ENCODE data around the gene PLCZ1.
"Not testable (repeated sequence)": the region's sequence is repeated elsewhere in the genome, so short reads cannot be mapped to it uniquely, and the experiment has no call there.

PLCZ1 gene

DNA sequence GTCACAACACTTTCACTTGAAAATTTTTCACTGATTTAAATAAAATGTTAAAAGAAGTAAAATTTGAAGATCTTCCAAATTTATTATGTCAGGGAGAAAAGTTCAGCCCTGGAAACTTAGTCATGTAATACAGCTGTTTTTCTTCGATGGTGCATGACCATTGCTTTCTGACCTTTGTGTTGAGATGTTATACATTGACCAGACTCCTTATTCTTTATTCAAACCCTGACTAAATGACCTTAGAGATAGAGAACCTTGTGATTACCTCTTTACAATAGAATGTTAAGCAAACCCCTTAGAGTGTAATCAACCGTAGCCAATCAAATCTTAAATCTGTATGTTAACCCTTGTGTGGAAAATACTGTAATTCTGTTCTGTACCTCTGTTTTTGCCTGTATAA is 34.5 kb downstream of the PLCZ1 start:
- DNase-seq = no peak

DNA sequence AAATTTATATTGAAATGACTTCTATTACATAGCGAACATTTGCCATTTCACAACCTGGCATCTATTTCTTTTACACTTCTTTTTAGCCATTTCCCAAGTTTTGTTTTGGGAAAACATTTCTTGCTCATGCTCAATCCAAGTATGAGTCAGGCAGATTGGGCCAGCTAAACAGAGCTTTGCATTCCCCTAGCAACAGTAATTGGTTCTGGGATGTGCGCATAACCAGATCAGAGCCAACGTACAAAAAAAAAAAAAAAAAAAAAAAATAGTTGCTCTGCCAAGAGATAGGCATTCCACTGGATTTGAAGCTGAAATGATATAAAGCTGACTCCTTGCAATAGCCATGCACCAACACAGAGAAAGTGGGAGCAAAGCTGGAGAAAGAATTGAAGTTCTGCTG is 37.5 kb downstream of the PLCZ1 start:
- no peak for DNase-seq

DNA sequence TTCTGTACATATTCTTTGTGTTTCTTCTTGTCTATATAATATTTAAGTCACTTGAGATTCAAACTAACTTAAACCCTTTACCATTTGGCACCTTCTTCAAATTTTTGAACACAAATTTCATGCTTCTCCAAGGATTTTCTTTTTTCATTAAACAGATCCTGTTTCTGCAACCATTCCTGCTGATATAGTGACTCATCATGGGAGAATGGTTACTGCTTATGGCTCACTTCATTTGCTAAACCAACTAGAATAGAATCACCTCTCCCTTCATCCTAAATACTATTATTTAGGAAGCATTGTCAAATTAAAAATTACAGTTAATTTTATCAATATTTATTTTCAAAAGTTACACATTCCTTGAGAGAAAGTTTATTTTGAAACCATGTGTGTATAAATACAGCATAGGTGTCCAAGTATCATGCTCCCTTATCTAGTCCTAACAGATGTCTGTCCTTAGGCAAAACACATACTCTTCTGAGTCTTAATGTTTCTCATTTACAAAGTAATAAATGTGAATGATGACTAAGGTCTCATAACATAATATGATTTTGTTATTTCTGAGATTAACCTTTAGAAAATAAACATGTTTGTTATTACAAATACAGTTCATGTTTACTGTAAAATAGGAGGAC is 40.7 kb downstream of the PLCZ1 start:
- DNase-seq = no peak

DNA sequence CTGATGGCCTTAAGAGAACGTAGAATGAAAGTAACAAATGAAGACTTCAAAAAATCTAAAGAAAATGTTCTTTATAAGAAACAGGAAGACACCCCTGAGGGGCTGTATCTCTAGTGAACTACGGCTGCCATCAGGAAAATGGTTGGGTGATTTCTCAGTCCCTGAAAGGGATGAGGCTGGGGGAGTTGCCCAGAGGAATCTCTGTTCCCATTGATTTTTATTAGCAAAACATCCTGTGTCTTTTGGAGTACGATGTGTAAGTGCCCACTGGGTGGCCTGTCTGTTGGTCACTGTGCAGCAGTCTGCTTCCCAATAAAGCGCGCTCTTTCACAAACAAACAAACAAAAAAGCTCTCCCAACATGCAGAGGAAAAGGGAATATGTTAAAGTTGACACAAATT is 43.8 kb downstream of the PLCZ1 start:
- DNase-seq = not testable (repeated sequence)

DNA sequence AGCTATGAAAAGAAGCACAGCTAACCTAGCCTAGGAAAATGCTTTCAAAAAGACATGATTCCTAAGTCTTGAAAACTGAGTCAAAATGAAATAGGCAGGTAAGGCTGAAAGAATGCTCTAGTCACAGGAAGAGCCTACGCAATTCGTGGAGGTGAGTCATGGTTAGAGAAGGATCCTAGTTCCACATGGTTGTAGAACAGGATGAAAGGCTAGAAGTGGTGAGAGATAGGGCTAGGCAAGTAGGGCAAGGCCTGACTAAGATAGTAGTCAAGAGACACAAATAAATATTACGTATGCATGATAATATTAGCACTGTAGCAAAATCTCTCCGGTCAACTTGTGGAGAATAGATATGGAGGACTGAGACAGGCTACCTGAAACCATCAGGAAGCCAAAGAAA is 47.2 kb downstream of the PLCZ1 start:
- no peak for DNase-seq

DNA sequence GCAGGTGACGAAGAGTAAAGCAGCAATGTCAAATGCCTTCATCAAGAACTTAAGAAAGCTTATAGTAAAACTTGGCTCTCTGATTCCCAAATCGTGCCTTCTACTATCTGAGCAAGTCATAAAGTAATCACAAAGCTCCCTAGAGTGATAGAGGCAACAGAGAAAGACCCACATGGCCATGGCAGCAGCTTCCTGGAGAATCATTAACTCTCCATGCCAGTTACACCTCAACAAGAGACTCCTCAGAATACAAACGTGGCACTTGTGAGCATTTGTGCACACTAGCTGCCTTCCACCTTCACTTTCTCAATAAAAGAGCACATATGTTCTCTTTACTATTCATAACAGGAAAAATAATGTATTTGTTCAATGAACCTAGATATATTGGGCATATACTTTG is 48.0 kb downstream of the PLCZ1 start:
- no peak for DNase-seq

DNA sequence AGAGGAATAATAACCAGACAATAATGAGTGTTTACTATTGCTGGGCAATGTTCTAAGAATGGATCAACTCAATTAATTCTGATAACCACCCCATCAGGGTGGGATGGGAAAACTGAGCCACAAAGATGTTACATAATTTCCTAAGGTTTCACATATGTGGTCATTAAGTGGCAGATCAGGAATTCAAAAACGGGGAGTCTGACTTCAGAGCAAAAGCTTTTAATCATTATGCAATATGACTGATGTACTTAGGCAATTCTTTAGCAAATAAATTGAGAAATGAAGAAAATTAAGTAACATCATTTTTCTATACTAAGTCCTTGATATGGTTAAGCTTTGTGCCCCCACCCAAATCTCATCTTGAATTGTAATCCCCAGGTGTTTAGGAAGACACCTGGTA is 53.4 kb downstream of the PLCZ1 start:
- no peak for DNase-seq

DNA sequence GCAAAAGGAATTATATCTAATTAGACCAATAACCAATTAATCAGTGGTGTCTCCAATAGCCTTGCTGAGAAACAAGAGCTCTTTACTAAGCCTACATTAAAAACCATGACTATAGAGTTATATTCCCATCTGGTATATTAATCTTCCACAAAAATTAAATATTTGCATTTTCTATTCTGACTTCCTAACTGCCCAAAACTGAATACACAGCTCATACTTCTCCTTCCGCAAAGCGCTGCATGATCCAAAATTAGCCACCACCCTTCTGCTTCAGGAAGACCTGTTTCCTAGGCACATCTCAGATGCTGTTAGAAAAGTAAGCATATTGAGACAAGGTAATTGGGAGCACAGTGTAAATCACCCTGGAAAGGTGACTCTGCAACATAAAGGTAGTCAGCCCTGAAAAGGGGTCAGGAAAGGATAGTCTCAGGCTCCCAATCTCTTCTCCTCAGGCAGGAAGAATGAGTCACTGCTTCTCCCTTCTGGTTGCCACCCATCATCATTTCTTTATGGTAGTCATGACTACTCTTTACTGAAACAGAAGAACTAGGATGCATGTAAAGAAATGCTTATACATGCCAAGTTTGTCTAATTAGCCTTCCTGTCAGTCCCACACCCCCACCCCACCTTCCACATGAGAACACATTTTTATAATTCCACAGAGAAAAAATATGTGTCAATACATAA is 54.3 kb downstream of the PLCZ1 start:
- DNase-seq = no peak

DNA sequence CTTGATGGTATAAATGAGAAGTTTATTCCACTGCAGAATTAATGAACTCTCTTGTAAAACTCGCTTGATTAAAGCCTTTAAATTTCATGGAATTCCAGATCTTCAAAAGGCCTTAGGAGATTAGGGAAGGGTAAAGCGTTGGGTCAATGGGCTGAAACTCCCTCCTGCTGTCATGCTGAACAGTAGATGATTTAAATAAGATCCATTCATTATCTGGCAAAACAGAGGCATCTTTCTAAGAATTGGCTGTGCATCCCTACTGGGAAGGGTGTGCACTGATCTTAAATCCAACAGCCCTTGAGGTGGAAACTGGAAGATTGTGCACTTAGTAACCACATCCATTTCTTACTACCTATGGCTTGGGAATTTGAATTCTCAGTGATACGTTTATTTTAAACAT is 56.0 kb downstream of the PLCZ1 start:
- DNase-seq = no peak

DNA sequence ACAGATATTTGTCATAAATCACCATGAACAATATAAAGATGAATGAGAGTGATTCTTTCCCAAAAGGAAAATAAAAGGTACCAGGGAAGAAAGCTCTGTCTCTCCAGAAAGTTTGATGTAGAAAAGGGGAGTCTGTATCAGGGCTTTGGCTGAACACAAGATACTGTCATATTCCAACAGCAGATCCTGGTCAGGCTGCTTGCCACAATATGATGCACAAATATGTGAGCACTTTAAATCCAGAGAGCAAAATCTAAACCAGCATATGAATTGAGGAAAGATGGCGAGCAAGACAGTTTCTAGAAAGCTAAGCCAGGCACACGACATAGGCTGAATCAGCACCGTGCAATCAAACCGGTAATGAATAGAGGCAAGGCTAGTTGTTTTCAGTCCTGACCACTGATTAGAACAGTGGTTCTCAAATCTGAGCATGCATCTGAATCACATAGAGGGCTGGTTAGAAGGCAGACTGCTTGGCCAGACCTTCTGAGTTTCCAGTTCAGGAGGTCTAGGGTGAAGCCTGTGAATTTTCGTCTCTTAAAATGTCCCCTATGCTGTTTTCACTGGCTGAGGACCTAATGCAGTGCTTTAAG is 60.7 kb downstream of the PLCZ1 start:
- no peak for DNase-seq

DNA sequence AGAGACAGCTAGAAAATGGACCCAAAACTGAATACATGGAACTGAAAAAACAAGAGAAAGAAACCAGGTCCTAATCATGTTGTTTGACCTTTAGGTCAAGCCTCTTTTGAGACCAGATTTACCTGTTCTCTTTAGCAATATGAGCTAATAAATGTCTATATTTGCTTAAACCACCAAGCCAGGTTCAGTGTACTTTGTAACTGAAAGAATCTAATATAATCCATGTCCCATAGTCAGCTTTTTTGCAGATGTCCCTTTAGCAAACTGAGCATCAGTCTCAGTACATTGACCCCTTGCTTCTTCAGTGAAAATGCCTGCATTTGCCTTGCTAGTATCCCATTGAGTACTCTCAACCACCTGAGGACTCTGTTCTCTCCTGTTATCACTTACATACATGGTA is 61.7 kb downstream of the PLCZ1 start:
- DNase-seq = no peak

DNA sequence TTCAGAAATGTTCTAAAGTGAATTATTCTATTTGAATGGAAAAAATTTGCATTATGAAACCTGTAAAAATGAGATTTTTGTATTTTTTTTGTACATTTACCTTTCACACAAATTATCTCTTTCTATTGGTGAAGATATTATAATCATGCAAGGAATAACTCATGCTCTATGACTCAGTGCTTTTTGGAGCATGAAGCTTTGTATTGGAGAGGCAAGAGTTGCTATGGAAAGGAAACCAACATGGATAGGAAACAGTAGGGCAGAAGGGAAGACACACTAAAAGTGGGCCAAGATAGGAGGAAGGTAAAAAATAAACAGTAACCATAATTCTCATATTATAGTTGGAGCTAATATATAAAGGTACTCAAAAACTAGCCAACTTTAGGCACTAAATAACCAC is 79.0 kb downstream of the PLCZ1 start:
- no peak for DNase-seq

DNA sequence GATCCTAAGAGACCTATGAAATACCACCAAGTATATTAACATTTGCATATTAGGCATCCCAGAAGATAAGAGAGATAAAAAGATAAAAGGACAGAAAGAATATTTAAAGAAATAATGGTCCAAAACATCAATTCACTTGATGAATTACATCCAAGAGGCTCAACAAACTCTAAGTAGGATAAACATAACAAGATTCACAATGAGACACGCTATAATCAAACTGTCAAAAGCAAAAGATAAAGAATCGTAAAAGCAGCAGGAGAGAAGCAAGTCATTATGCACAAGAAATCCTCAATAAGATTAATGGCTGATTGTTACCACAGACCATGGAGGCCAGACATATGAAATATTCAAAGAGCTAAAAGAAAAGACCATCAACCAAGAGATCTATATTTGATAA is 79.6 kb downstream of the PLCZ1 start:
- peak in 1 of 3 experiments; percentile 47 for DNase-seq

DNA sequence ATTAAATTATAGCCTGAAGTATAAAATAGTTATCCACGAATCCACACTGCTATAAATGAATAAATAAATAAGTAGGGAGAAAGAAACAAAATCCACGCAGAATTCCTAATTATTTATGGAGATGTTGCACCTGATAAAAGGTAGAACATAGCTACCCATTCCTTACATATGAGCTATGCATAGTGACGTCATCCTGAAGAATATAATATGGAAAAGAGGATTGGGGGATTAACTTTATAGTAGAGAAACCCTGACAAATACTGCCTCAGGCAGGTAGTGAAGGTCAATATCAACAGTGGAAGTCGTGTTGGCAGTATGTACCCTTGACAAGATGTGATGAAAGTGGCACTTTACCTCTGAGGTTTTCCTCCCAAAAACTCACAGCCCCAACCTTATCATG is 82.5 kb downstream of the PLCZ1 start:
- no peak for DNase-seq

DNA sequence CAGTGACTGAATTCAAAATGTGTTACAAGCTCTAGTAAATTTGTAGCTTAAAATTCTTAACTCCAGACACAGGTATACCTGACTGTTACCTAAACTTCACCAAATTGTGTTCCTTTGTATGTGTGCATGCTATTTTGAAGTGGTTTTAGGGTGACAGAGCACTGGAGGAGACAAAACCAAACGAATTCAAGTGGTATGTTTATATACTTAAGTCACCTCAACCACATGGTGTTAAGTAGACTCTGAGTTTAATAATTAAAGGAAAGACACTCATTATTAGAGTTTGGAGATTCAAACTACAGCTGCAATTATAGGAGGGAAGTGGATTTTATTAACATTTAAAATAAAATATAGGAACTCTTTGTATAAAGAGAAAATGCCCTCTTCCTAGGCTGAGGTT is 84.3 kb downstream of the PLCZ1 start:
- DNase-seq = peak in 1 of 3 experiments; percentile 13

DNA sequence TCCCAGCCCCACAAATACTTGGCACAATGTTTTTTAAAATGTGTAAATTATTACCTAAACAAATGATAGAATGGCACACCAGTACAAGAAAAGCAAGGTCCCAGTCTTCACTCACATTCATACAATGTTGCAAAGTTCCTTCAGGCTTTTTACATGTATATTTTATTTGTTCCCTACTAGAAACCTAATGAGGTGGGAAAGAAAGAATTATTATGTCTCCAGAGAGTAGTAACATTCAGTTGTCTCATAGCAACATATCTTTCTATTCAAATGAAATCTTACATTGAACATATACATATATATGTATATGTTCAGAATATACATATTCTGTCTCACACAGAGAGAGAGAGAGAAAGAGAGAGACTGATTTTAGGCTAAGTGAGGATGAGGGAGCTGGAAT is 85.2 kb downstream of the PLCZ1 start:
- no peak for DNase-seq

DNA sequence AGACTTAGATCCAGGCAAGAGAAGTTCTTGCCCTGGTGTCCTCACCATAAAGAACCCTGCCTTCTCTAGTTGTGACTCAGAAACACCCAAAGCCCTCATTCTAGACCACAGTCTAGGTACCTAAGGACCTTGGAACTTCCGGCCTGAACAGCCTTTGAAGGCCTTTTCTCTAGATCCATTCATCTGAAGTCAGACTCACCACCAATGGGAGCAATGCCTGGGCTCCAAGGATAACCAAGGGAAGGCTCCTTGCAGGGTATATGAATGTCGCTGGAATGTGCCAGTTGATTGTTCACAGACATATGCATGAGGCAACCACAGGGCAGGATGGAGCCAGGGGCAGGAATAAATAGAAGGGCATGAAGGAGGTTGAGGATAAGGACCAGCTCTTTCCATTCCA is 86.3 kb downstream of the PLCZ1 start:
- no peak for DNase-seq

DNA sequence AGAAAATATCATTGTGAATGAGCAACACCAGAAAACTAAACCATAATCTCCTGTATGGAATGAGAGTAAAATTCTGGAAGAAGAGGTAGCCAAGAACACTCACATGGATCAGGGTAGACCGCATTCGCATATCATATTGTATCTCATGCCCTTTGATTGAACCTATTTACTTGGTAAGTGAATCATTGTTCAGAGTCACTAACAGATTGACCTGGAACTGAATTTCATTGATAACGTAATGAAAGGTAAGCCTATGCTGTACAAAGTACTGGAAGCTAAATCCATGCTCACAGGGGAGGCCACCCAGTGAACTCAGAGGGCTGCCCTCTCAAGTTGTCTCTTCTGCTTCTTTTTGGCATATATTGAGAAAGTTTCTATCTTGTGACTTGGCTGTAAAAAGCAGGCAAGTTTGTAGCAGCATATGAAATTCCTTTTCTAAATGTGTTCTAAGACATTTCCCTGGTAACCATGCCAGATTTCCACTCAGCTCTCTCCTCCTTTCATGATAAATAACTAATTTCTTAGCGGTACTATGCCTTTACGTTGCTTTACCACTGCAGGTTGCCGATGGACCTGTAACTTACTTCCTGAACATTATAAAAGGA is 91.4 kb downstream of the PLCZ1 start:
- DNase-seq = no peak

DNA sequence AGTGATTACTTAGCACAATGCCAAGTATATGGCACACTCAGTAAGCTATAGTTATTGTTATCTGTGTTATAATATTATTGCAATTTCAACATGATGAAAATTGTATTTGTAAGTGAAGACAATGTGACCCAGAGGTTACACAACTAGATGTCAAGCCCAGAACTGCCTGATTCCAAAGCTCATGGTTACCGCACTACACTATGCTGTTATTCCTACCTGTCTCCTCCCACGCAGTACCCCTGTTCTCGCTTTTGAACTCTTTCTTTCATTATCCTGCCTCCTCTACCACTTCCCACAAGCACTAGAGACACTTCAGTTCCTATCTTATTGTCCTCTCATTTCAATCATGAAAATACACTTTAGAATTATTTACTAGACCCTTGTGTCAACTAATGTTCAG is 93.2 kb downstream of the PLCZ1 start:
- DNase-seq = no peak

DNA sequence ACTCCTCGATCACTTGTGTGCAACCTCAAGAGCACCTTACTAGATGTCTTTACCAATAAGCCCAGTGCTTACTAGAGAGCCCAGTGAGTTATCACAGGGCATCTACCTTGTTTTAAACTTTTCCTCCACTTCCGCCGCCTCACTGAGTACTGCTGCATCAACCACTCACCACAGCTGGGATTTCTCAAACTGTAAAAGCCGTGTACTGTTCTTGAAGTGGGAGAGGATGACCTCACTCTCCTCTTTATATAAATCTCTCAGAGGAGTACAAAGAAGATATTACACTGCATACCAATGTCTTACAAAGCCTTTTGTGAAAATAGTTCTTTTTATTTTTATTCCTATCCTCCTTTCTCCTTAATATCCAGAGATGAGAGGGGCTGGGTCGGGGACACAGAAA is 94.1 kb downstream of the PLCZ1 start:
- DNase-seq = no peak

DNA sequence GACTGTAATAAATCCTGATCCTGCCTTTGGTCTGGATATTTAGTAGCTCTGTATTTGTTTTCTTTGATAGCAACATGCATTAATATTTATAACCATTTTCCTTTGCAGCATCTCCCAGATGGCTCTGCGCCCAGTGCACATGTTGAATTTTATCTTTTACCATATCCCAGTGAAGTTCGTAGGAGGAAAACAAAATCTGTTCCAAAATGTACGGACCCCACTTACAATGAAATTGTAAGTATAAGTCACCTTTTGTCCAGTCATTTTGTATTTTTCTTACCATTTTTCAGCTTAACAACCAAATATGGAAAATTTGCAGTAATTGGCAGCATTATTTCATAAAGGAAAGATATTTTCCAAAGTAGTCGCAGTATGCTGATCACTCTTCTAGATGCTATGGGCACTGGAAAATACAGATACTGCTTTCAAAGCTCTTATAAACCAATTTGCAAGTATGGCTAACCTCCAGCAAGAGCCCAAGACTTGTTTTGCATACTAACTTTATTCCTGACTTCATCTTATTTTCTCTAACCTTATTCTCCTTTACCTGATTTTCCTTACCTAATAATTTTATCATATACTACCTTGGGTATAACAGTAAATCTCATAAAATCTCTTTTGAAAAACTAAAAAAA is 97.4 kb downstream of the PLCZ1 start:
- DNase-seq = no peak

DNA sequence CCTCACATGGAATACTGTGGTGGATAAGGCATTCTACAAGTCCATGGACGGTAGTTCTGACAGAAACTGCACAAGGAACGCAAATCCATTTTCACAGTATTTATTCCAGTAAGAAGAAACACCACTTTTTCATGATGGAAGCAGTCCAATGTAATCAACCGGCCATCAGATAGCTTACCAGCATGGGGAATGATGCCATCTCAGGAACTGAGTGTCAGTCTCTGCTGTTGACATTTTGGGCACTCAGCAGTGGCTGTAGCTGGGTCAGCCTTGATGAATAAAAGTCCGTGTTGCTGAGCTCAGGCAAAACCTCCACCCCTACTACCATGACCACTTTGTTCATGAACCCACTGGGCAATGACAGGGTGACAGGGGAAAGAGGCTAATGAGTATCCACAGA is 103.4 kb downstream of the PLCZ1 start:
- no peak for DNase-seq

All from NCI-H1417 (cell line).